Thyroid gland (tissue), 4 donors: Measurements from ENCODE around the gene DNAJB6.

ENCODE experiments used
- POLR2A ChIP-seq, 2 donors: fragments of 450-650 bp; IDR thresholded peaks; one replicate each; pipeline ENCODE4 v1.6.1; 2017; ENCODE audit warnings: antibody characterized with exemption in 2 of 2, mild to moderate bottlenecking in 2 of 2, moderate library complexity in 1 of 2
- TF ChIP-seq, protein P1 (sequence below), 6 experiments: fragments of 200-600 bp in 3 of 6; fragments of 450-650 bp in 3 of 6; sonication (generic) in 3 of 6; IDR thresholded peaks; one replicate each; pipeline ENCODE4 v1.5.1; 2016 to 2019; ENCODE audit warnings: antibody characterized with exemption in 6 of 6, mild to moderate bottlenecking in 2 of 6, inconsistent platforms in 1 of 6, moderate library complexity in 1 of 6

- TF ChIP-seq POLR2A (IDR thresholded peaks at IDR 0.05): no peak
- TF ChIP-seq, protein P1, sequence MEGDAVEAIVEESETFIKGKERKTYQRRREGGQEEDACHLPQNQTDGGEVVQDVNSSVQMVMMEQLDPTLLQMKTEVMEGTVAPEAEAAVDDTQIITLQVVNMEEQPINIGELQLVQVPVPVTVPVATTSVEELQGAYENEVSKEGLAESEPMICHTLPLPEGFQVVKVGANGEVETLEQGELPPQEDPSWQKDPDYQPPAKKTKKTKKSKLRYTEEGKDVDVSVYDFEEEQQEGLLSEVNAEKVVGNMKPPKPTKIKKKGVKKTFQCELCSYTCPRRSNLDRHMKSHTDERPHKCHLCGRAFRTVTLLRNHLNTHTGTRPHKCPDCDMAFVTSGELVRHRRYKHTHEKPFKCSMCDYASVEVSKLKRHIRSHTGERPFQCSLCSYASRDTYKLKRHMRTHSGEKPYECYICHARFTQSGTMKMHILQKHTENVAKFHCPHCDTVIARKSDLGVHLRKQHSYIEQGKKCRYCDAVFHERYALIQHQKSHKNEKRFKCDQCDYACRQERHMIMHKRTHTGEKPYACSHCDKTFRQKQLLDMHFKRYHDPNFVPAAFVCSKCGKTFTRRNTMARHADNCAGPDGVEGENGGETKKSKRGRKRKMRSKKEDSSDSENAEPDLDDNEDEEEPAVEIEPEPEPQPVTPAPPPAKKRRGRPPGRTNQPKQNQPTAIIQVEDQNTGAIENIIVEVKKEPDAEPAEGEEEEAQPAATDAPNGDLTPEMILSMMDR (IDR thresholded peaks at IDR 0.05): no peak
Measured at GRCh38 chr7:157429001-157429679, 92.3 kb downstream of the DNAJB6 start.
